ENCODE results near the gene CDK16. TPM values are rescaled to one million over a fixed set of nuclear protein-coding genes. Genes with fewer than 3 reads are reported as not detected.

Gene CDK16
- total and polyA plus RNA-seq, 2 of the 4 experiments (the other 2 are of a cell fraction) = 85.3 to 106 TPM

DNA sequence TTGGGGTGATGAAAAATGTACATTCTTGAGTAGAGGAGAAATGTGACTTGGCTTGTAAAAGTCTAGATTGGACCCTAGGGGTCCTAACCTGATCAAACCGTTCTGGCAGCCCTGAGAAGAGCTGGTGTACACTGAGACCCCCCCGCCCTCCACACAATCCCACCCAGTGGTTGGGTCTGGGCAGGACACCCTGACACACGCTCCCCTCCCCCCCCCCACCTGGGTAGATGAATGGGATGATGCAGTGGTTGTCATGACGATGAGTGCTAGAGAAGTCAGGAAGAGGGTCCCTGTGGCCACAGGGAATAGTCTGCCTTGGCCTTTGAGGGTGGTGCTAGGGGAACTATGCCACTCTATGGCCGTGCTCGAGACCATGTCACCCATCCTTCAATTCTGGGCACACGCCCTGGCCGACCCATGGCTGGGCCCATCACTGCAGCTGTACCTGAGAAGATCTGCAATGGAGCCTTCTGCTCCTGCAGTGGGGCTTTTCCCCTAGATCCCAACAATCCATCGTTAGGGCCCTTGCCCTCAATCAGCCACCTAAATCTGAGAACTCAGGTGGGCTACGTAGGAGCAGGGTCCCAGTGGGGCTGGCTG is 4.4 kb downstream of the CDK16 start:
- no peak overlapping the region for H3K27ac ChIP-seq (ENCODE audit: insufficient read depth, low read length)
- H2BK5ac ChIP-seq (ENCODE audit: low read depth, low read length, poor library complexity, severe bottlenecking) = no peak overlapping the region
- H3K9ac ChIP-seq (ENCODE audit: low read depth, low read length) = no peak overlapping the region
- 96% methylated on average over 4 of the region's 10 CpGs; no CpG with 5 or more reads in 1 of the 2 experiments for WGBS, 2 experiments (ENCODE audit: extremely low coverage in 2 of 2, insufficient read length in 1 of 2)
- no peak overlapping the region for H2BK120ac ChIP-seq (ENCODE audit: low read depth, low read length)
- peaks cover 19% of the 10 kb centered on the region for H3K9me1 ChIP-seq (ENCODE audit: insufficient read depth, low read length)
- in situ Hi-C loops (cut with MboI; ENCODE audit: low sequenced_read_pairs) = loop anchor here (25.0 kb wide), 1 partner anchor 414 kb away; the partner anchor contains the start of gene CFP
- no peak overlapping the region for H4K8ac ChIP-seq (ENCODE audit: low read depth in 2 of 2, low read length in 2 of 2)
- peaks cover 5% of the 10 kb centered on the region; the same call in 1 of the 2 replicates for H3K4me1 ChIP-seq (ENCODE audit: control insufficient read depth, insufficient read depth, low read length)
- POLR2A ChIA-PET (ENCODE audit: unreplicated experiment) = no interaction called here
- intact Hi-C loops (cut with micrococcal nuclease) = no loop called here
- H4K91ac ChIP-seq (ENCODE audit: insufficient read depth, low read depth, low read length) = no peak overlapping the region
- CTCF ChIA-PET = no interaction called here
- peaks cover 46% of the 10 kb centered on the region for H3K36me3 ChIP-seq (ENCODE audit: control insufficient read depth, insufficient read depth, low read length)
- no peak overlapping the region for H4K5ac ChIP-seq (ENCODE audit: low read depth, low read length)
- peaks cover 57% of the 10 kb centered on the region for H4K20me1 ChIP-seq (ENCODE audit: insufficient read depth, low read length)
- peaks cover 0 to 24% of the 10 kb centered on the region in 2 experiments; a peak in 2 of 4 replicates for H3K79me1 ChIP-seq (ENCODE audit: low read depth in 1 of 2, low read length in 2 of 2)
- ATAC-seq (ENCODE audit: low read depth) (no peak), DNase-seq (no peak)
- H2BK20ac ChIP-seq (ENCODE audit: low read depth, low read length) = no peak overlapping the region
- dilution Hi-C loops (cut with HindIII; ENCODE audit: low sequenced_read_pairs, unreplicated experiment) = no loop called here
- H3K4me3 ChIP-seq (ENCODE audit: insufficient read depth, low read depth, low read length) = no peak overlapping the region
- no peaks in the 10 kb centered on the region for H3K9me3 ChIP-seq (ENCODE audit: control insufficient read depth, insufficient read depth, low read length)
- no peak overlapping the region for H3K14ac ChIP-seq (replicated peaks; ENCODE audit: low read depth, low read length)
- BruUV-seq (replicated peaks) = no TSS peak
- no peak overlapping the region for H3K56ac ChIP-seq (ENCODE audit: extremely low read depth, insufficient read depth, low read length)
- no peak overlapping the region for H2BK15ac ChIP-seq (ENCODE audit: low read depth, low read length)
- H3K18ac ChIP-seq (ENCODE audit: low read depth, low read length) = no peak overlapping the region
- no peak for TF ChIP-seq RCOR1 (IDR thresholded peaks at IDR 0.05; ENCODE audit: insufficient replicate concordance, low read length)
- TF ChIP-seq MAFK (IDR thresholded peaks at IDR 0.05; ENCODE audit: low read depth, low read length) = no peak
- TF ChIP-seq, protein P1, sequence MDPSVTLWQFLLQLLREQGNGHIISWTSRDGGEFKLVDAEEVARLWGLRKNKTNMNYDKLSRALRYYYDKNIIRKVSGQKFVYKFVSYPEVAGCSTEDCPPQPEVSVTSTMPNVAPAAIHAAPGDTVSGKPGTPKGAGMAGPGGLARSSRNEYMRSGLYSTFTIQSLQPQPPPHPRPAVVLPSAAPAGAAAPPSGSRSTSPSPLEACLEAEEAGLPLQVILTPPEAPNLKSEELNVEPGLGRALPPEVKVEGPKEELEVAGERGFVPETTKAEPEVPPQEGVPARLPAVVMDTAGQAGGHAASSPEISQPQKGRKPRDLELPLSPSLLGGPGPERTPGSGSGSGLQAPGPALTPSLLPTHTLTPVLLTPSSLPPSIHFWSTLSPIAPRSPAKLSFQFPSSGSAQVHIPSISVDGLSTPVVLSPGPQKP (IDR thresholded peaks at IDR 0.05; ENCODE audit: borderline replicate concordance, low read depth, low read length) = no peak
- TF ChIP-seq RAD21 (IDR thresholded peaks at IDR 0.05; ENCODE audit: low read length) = no peak
- TF ChIP-seq, protein P2, sequence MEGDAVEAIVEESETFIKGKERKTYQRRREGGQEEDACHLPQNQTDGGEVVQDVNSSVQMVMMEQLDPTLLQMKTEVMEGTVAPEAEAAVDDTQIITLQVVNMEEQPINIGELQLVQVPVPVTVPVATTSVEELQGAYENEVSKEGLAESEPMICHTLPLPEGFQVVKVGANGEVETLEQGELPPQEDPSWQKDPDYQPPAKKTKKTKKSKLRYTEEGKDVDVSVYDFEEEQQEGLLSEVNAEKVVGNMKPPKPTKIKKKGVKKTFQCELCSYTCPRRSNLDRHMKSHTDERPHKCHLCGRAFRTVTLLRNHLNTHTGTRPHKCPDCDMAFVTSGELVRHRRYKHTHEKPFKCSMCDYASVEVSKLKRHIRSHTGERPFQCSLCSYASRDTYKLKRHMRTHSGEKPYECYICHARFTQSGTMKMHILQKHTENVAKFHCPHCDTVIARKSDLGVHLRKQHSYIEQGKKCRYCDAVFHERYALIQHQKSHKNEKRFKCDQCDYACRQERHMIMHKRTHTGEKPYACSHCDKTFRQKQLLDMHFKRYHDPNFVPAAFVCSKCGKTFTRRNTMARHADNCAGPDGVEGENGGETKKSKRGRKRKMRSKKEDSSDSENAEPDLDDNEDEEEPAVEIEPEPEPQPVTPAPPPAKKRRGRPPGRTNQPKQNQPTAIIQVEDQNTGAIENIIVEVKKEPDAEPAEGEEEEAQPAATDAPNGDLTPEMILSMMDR (conservative IDR thresholded peaks at IDR 0.05; ENCODE audit: low read depth, low read length) = no peak
- TF ChIP-seq BHLHE40 (IDR thresholded peaks at IDR 0.05; ENCODE audit: low read depth, low read length) = no peak
- no peak for TF ChIP-seq FOS (IDR thresholded peaks at IDR 0.05; ENCODE audit: low read depth, low read length)
- TF ChIP-seq NFE2L2 (IDR thresholded peaks at IDR 0.05; ENCODE audit: low read depth, low read length) = no peak
- TF ChIP-seq CHD1 (IDR thresholded peaks at IDR 0.05; ENCODE audit: low read depth, low read length) = no peak
- no peak for TF ChIP-seq RFX5 (IDR thresholded peaks at IDR 0.05; ENCODE audit: low read depth, low read length)
- no peak for TF ChIP-seq CEBPB (IDR thresholded peaks at IDR 0.05; ENCODE audit: low read depth, low read length)
- no peak for TF ChIP-seq POLR2A (IDR thresholded peaks at IDR 0.05; ENCODE audit: low read depth, low read length)
- TF ChIP-seq, protein P3, sequence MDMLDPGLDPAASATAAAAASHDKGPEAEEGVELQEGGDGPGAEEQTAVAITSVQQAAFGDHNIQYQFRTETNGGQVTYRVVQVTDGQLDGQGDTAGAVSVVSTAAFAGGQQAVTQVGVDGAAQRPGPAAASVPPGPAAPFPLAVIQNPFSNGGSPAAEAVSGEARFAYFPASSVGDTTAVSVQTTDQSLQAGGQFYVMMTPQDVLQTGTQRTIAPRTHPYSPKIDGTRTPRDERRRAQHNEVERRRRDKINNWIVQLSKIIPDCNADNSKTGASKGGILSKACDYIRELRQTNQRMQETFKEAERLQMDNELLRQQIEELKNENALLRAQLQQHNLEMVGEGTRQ (IDR thresholded peaks at IDR 0.05; ENCODE audit: low read depth, low read length) = no peak
- TF ChIP-seq SMC3 (IDR thresholded peaks at IDR 0.05; ENCODE audit: low read depth, low read length) = no peak
- no peak for TF ChIP-seq MXI1 (IDR thresholded peaks at IDR 0.05; ENCODE audit: borderline replicate concordance, low read depth, low read length)
- TF ChIP-seq MAZ (IDR thresholded peaks at IDR 0.05; ENCODE audit: borderline replicate concordance, low read depth, low read length) = no peak
- H2AK5ac ChIP-seq (ENCODE audit: low read depth, low read length) = no peak overlapping the region
- no peak overlapping the region for H3K4me2 ChIP-seq (ENCODE audit: low read depth, low read length)
- peaks cover 3% of the 10 kb centered on the region; the same call in 1 of the 2 replicates for H3K27me3 ChIP-seq (ENCODE audit: control insufficient read depth, insufficient read depth, low read length)
- H2AFZ ChIP-seq (replicated peaks; ENCODE audit: low read length, poor library complexity) = no peak overlapping the region
- H3K23ac ChIP-seq (ENCODE audit: low read depth, low read length) = no peak overlapping the region
- no peak overlapping the region for H2AK9ac ChIP-seq (replicated peaks; ENCODE audit: low read depth, low read length, poor library complexity)
- H3K4ac ChIP-seq (ENCODE audit: low read depth, low read length) = no peak overlapping the region
